Measurements from ENCODE around the gene GCN1.

- TF ChIP-seq CTCF (IDR thresholded peaks at IDR 0.05) (no peak), POLR2A (IDR thresholded peaks at IDR 0.05) (no peak)
These were observed 97.8 kb downstream of the GCN1 start for GRCh38 chr12:120096671-120097202.
